Measurements from ENCODE around the gene GRWD1. TPM values are rescaled to one million over a fixed set of nuclear protein-coding genes. Genes with fewer than 3 reads are reported as not detected.

The GRWD1 gene
- total RNA-seq, 4 donors from 2014 or later, result 27.8 to 36.0 (median 31.2) TPM

GRCh38 chr19:48498595-48499311, 53.0 kb downstream of the GRWD1 start:
- no peak for TF ChIP-seq POLR2A (IDR thresholded peaks at IDR 0.05)
- TF ChIP-seq CTCF (IDR thresholded peaks at IDR 0.05 in 4 of 5, conservative IDR thresholded peaks at IDR 0.05 in 1 of 5), result no peak
- ATAC-seq (no peak), DNase-seq (no peak)
- Histone ChIP-seq H3K4me1 (no peaks in the 10 kb centered on the region), H3K27me3 (peaks cover 40 to 54% (median 46%) of the 10 kb centered on the region in 3 donors), H3K4me3 (peak overlapping the region in 1 of 4 donors; percentile 24), H3K9me3 (no peaks in the 10 kb centered on the region), H3K36me3 (no peaks in the 10 kb centered on the region), H3K27ac (no peak overlapping the region)
- in situ Hi-C loops (cut with MboI; ENCODE audit: low sequenced_read_pairs in 4 of 4) (no loop called here), intact Hi-C loops (cut with DNase I; ENCODE audit: low total_unique reads) (no loop called here)

DNA sequence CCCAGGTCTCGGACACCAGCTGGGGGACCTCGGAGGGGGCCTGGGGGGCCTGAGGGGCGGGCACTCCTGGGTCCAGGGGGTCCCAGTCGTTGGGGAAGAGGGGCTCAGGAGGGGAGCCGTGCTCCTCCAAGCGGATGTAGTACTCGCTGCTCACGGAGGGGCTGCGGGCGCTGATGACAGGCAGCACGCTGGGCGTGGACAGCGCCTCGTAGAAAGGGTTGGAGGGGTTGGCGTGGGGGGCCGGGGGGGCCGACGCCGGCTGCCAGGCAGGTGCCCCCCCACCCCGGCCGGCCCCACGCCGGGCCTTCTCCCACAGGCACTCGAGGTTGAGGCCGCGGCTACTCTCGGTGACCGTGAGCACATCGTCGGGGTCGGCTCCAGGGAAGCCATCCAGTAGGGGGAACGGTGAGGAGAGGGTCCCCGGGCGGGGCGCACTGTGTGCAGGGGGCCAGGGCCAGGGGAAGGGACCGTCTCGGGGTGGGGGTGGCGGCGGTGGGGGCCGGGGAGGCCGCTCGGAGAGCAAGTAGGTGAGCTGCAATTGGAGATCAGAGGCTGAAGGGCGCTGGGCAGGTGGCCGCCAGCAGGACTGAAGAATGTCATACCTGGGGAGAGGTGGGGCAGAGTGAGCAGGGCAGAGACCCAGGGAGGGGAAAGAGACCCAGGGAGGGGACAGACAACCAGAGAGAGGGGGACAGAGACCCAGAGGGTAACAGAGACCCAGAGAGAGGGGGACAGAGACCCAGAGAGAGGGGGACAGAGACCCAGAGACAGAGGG, 53.7 kb downstream of the GRWD1 start:
- Histone ChIP-seq H3K4me1 (no peaks in the 10 kb centered on the region), H3K27me3 (peaks cover 40 to 50% (median 42%) of the 10 kb centered on the region in 3 donors), H3K9me3 (no peaks in the 10 kb centered on the region), H3K36me3 (no peaks in the 10 kb centered on the region), H3K27ac (no peak overlapping the region), H3K4me3 (no peak overlapping the region)
- no peak for DNase-seq
- in situ Hi-C loops (cut with MboI; ENCODE audit: low sequenced_read_pairs in 4 of 4), result no loop called here
- intact Hi-C loops (cut with DNase I; ENCODE audit: low total_unique reads), result no loop called here
- ATAC-seq, result no peak
- TF ChIP-seq POLR2A (IDR thresholded peaks at IDR 0.05), result no peak
- no peak for TF ChIP-seq CTCF (IDR thresholded peaks at IDR 0.05 in 4 of 5, conservative IDR thresholded peaks at IDR 0.05 in 1 of 5)

GRCh38 chr19:48500830-48501493, 55.2 kb downstream of the GRWD1 start:
- no peak for ATAC-seq
- no peak for TF ChIP-seq POLR2A (IDR thresholded peaks at IDR 0.05)
- TF ChIP-seq CTCF (IDR thresholded peaks at IDR 0.05 in 4 of 5, conservative IDR thresholded peaks at IDR 0.05 in 1 of 5), result no peak
- no peak for DNase-seq
- H3K36me3 ChIP-seq, result no peaks in the 10 kb centered on the region
- in situ Hi-C loops (cut with MboI; ENCODE audit: low sequenced_read_pairs in 4 of 4) (no loop called here), intact Hi-C loops (cut with DNase I; ENCODE audit: low total_unique reads) (no loop called here)
- H3K9me3 ChIP-seq, result no peaks in the 10 kb centered on the region
- peaks cover 36 to 50% (median 40%) of the 10 kb centered on the region in 3 donors for H3K27me3 ChIP-seq
- no peaks in the 10 kb centered on the region for H3K4me1 ChIP-seq
- H3K4me3 ChIP-seq, result no peak overlapping the region
- no peak overlapping the region for H3K27ac ChIP-seq

GRCh38 chr19:48501494-48502349, 55.9 kb downstream of the GRWD1 start:
- in situ Hi-C loops (cut with MboI; ENCODE audit: low sequenced_read_pairs in 4 of 4) (no loop called here), intact Hi-C loops (cut with DNase I; ENCODE audit: low total_unique reads) (no loop called here)
- DNase-seq (no peak), ATAC-seq (peak in 1 of 2 donors; percentile 21)
- Histone ChIP-seq H3K27me3 (peaks cover 36 to 50% (median 40%) of the 10 kb centered on the region in 3 donors), H3K9me3 (no peaks in the 10 kb centered on the region), H3K36me3 (no peaks in the 10 kb centered on the region), H3K27ac (no peak overlapping the region), H3K4me1 (no peaks in the 10 kb centered on the region), H3K4me3 (no peak overlapping the region)
- TF ChIP-seq CTCF (IDR thresholded peaks at IDR 0.05 in 4 of 5, conservative IDR thresholded peaks at IDR 0.05 in 1 of 5) (no peak), POLR2A (IDR thresholded peaks at IDR 0.05) (no peak)

Data from gastrocnemius medialis (tissue), 4 donors.